ENCODE data around the gene TMEM108. TPM values are rescaled to one million over a fixed set of nuclear protein-coding genes. Genes with fewer than 3 reads are reported as not detected.
A peak's percentile ranks its signal among the peaks of the same experiment; 100 is the strongest.

The TMEM108 gene
- total RNA-seq, 1 donor = not detected

DNA sequence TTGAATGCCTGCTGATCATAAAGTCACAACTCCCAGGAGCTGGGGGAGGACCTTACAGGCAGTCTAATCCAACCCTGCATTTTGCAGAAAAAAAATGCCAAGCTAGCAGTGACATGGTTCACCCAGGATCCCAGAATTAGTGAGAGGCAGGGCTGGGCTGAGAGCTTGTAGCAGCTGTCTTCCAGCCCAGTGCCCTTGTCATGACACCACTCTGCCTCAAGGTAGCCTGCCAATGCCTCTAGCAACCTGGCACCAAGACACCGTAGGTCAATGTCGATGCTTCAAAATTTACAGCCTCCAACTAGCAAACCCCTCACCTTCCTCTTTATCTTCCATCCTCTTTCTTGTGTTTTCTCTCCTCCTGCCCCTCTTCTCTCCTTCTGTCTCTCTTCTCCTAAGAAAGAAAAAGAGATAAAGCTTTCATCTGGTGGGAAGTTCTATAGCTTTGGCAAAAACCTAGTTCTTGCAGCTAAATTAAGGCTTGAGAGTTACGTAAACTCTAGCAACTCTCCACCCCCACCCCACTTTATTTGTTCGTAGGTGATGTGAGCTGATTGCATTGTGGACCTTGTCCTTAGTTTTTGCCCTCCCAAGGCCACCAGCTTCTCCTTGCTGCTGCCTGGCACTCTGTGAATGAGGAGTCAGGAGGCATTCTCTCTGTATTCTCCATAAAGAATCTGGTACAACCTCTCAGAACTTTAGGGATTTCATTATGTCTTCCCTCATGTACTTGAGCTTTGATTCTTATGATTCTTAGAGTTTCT lies 343.3 kb downstream of the TMEM108 start:
- no peak overlapping the region for H3K4me3 ChIP-seq (ENCODE audit: low read depth, low read length)
- no peak for DNase-seq (ENCODE audit: low read depth)
- TF ChIP-seq, protein P1, sequence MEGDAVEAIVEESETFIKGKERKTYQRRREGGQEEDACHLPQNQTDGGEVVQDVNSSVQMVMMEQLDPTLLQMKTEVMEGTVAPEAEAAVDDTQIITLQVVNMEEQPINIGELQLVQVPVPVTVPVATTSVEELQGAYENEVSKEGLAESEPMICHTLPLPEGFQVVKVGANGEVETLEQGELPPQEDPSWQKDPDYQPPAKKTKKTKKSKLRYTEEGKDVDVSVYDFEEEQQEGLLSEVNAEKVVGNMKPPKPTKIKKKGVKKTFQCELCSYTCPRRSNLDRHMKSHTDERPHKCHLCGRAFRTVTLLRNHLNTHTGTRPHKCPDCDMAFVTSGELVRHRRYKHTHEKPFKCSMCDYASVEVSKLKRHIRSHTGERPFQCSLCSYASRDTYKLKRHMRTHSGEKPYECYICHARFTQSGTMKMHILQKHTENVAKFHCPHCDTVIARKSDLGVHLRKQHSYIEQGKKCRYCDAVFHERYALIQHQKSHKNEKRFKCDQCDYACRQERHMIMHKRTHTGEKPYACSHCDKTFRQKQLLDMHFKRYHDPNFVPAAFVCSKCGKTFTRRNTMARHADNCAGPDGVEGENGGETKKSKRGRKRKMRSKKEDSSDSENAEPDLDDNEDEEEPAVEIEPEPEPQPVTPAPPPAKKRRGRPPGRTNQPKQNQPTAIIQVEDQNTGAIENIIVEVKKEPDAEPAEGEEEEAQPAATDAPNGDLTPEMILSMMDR (IDR thresholded peaks at IDR 0.05; ENCODE audit: insufficient read depth, low read length) = no peak

DNA sequence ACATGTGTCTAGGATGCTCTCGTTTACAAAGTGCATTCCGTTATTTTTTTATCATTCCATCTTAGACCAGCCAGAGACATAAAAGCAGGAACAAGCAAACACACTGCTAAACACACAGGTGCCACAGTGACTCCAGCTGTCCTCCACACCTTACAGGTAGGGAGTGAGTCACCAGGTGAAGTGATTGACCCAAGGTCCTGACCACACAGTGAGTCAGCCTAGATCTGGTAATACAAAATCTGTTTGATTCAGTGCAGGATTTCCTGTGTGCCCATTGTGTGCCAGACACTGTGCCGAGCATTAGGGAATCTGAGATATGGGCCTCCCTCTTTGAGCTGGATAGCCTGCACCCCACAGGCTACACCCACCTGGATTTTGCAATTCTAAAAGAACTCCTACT lies 345.0 kb downstream of the TMEM108 start:
- DNase-seq (ENCODE audit: low read depth) = no peak
- TF ChIP-seq, protein P1 (IDR thresholded peaks at IDR 0.05; ENCODE audit: insufficient read depth, low read length) = no peak
- H3K4me3 ChIP-seq (ENCODE audit: low read depth, low read length) = no peak overlapping the region

DNA sequence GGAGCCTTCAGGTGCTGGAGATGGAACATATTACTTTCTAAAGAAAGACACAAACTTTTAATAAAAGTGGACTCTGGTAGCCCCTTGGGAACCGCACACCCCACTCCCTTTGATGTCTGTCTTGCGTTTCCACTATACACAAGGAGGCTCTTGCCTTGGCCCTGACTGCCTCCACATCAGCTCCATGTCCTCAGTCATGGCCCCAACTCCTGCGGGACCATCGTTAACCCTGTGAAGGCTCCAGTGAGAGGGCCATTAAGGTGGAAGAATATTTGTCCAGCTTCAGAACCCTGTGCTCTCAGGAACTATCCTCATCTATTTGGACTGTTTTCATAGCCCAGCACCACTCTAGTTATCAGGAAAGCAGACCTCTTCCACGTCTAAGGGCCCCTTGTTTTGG lies 345.6 kb downstream of the TMEM108 start:
- no peak overlapping the region for H3K4me3 ChIP-seq (ENCODE audit: low read depth, low read length)
- DNase-seq (ENCODE audit: low read depth) = no peak
- TF ChIP-seq, protein P1 (IDR thresholded peaks at IDR 0.05; ENCODE audit: insufficient read depth, low read length) = no peak

DNA sequence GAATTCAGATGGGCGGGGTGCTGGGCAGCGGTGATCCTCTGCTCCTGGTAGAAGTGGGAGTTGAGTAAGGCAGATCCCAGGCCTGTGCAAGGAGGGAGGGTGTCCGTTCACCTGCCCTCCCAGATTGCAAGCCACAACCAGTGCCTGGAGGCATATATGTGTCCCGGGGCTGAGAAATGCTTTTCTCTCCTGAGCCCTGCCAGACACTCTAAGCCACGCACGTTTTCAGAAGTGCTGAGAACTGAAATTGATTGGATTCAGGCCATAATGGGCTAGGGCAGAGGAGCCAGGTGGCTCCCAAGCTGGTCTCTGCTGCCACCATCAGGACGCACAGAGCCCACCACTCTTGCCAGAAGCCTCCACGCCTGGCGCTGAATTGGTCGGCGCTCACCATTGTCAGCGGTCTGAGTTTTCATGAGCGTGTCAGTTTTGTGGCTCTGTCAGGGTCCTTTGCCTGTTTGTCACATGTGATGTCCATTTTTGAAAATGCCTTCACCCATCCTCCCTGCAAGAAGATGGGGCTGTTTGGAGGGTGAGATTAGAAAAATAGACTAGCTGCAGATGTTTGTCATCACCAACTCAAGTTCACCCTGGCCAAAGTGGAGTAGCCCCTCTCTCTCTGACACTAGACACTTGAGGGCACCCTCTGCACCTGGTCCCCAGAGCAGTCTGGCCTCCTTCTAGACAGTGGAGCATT lies 346.3 kb downstream of the TMEM108 start:
- TF ChIP-seq, protein P1 (IDR thresholded peaks at IDR 0.05; ENCODE audit: insufficient read depth, low read length) = peak; percentile 66
- peak; percentile 51 for DNase-seq (ENCODE audit: low read depth)
- no peak overlapping the region for H3K4me3 ChIP-seq (ENCODE audit: low read depth, low read length)

DNA sequence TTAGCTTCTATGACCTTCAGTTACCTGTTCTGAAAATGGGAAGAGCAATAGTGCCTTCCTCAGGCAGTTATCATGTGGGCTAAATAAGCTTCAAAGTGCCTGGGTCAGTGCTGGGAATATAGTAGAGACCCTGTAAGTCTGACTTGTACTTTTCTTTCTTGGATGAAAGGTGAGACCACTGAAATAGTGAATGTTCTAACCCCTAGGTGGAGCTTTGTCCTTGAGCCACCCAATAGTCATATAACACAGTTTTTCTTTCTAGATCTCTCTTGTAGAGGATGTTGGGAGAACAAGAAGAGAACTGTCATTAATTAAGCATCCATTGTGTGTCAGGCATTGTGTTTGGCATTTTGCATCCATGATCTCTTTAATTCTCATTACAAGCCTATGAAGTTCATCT lies 348.7 kb downstream of the TMEM108 start:
- H3K4me3 ChIP-seq (ENCODE audit: low read depth, low read length) = no peak overlapping the region
- no peak for DNase-seq (ENCODE audit: low read depth)
- TF ChIP-seq, protein P1 (IDR thresholded peaks at IDR 0.05; ENCODE audit: insufficient read depth, low read length) = no peak

DNA sequence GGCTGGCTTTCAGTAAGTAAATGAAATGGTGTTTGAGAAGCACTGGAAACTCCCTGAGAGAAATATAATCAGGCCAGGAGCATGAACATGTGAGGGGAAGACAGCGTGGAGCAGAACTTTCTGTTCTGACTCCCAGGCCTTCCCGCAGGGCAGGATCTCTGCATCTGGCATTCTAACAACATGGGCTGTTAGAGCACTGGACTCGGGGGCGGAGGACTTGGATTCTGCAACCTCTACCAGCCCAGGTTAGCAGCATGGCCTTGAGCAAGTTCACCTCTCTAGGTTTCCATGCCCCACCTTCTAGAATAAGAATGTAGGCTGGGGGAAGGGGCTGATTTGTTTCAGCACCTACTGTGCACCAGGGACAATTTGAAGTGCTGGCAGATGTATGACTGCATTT lies 349.1 kb downstream of the TMEM108 start:
- no peak overlapping the region for H3K4me3 ChIP-seq (ENCODE audit: low read depth, low read length)
- DNase-seq (ENCODE audit: low read depth) = no peak
- TF ChIP-seq, protein P1 (IDR thresholded peaks at IDR 0.05; ENCODE audit: insufficient read depth, low read length) = no peak

Measured in fibroblast of the aortic adventitia (primary cell).